ENCODE measurements around the gene ARF3.
"Not testable (repeated sequence)": the region's sequence is repeated elsewhere in the genome, so short reads cannot be mapped to it uniquely, and the experiment has no call there.

ARF3 gene

DNA sequence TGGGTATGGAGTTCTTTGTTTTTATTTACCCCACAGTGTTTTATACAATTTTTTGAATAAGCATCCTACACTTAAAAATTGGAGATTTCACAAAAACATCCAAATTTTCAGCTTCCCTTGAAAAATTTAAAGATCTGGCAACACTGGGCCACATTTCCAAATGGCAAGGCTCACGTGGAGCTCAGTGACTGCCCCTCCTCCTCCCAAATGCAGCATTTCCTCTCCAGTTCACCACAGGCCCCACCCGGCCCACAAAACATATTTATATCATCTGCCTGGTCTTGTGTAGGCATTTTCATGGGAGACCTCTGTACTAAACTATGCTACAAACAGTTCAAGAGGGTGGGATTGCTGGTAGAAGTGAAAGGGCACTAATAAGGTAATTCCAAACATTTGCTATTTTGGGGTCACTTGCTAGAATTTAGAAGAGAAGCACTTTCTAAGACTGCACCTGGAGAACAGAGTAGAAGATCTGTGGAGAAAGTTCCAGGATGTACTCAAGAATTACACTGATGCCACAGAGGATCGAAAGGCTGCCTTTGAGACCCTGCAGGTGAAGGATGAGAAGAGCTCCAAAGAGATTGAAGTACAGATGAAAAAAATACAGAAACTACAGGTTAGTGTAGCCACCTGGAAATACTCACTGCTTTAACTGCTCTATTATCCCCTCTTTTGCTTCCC, 39.3 kb downstream of the ARF3 start:
- ChIA-PET CTCF (no interaction called here), POLR2A (no interaction called here)
- no peak for TF ChIP-seq LEF1 (IDR thresholded peaks at IDR 0.05; ENCODE audit: borderline replicate concordance)
- no peak for TF ChIP-seq ZNF384 (IDR thresholded peaks at IDR 0.05)
- no peak for TF ChIP-seq ELF4 (IDR thresholded peaks at IDR 0.05)
- TF ChIP-seq TARDBP (IDR thresholded peaks at IDR 0.05), result no peak
- TF ChIP-seq SP1 (IDR thresholded peaks at IDR 0.05), result no peak
- TF ChIP-seq CTBP1 (IDR thresholded peaks at IDR 0.05; ENCODE audit: borderline replicate concordance), result no peak
- TF ChIP-seq, protein P1, sequence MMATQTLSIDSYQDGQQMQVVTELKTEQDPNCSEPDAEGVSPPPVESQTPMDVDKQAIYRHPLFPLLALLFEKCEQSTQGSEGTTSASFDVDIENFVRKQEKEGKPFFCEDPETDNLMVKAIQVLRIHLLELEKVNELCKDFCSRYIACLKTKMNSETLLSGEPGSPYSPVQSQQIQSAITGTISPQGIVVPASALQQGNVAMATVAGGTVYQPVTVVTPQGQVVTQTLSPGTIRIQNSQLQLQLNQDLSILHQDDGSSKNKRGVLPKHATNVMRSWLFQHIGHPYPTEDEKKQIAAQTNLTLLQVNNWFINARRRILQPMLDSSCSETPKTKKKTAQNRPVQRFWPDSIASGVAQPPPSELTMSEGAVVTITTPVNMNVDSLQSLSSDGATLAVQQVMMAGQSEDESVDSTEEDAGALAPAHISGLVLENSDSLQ (IDR thresholded peaks at IDR 0.05), result no peak
- DNase-seq (ENCODE audit: extremely low spot score), result no peak

DNA sequence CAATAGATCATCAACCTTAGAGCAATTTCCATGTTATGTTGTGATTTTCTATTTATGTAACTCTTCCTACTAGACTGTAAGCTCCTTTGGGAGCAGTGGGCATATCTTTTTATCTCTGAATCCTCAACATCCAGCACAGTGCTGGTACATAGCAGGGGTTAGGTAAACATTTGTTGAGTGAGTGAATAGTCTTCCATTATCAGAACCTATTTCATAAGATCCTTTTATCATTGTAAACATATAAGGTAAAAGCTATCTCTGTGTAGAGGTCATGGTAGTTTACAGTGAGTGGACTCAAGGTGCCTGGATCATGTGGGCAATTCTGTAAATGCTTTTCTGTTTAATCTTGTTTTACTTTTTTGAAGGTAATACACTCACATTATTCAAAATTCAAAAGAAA, 47.1 kb downstream of the ARF3 start:
- no peak for TF ChIP-seq SP1 (IDR thresholded peaks at IDR 0.05)
- TF ChIP-seq NFRKB (IDR thresholded peaks at IDR 0.05), result no peak
- TF ChIP-seq ZNF384 (IDR thresholded peaks at IDR 0.05), result no peak
- no peak for TF ChIP-seq CTBP1 (IDR thresholded peaks at IDR 0.05; ENCODE audit: borderline replicate concordance)
- no peak for TF ChIP-seq L3MBTL2 (conservative IDR thresholded peaks at IDR 0.05)
- no peak for TF ChIP-seq BHLHE40 (IDR thresholded peaks at IDR 0.05; ENCODE audit: borderline replicate concordance)
- no peak for TF ChIP-seq HDGF (IDR thresholded peaks at IDR 0.05; ENCODE audit: borderline replicate concordance)
- no peak for TF ChIP-seq FOXM1 (IDR thresholded peaks at IDR 0.05; ENCODE audit: borderline replicate concordance)
- TF ChIP-seq ARNT (IDR thresholded peaks at IDR 0.05), result no peak
- no peak for TF ChIP-seq TARDBP (IDR thresholded peaks at IDR 0.05)
- no peak for TF ChIP-seq SUZ12 (IDR thresholded peaks at IDR 0.05)
- CTCF ChIA-PET, result interaction anchor here (0.6 kb wide), 1 partner anchor 19 kb away, joined by 3 read pairs; no protein-coding TSS in a partner anchor
- POLR2A ChIA-PET, result no interaction called here
- DNase-seq (ENCODE audit: extremely low spot score), result no peak

DNA sequence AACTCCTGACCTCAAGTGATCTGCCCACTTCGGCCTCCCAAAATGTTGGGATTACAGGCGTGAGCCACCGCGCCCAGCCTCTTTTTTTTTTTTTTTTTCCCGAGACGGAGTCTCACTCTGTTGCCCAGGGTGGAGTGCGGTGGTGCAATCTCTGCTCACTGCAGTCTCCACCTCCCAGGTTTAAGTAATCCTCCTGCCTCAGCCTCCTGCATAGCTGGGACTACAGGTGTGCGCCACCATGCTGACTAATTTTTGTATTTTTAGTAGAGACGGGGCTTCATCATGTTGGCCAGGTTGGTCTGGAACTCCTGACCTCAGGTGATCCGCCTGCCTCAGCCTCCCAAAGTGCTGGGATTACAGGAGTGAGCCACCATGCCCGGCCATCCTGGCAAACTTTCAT, 47.6 kb downstream of the ARF3 start:
- POLR2A ChIA-PET, result not testable (repeated sequence)
- CTCF ChIA-PET, result interaction anchor here (0.6 kb wide), 1 partner anchor 22 kb away, joined by 6 read pairs; no protein-coding TSS in a partner anchor

DNA sequence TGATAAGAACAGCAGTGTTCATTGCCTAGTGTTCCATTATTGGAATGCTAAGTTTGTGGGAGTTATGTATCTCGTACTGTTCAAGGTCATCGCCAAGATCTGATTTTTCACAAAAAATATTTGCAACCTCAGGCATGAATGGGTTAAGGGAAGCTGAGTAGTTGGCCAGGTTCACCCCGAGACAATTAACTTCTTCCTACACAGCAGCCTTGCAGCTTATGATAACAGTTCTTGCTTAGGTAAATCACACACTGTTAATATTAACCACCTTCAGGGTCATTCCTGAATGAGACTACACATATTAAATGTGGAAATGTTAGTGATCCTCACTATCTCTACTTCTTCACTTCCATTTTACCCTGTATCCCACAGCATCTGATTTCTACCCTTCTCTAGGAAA, 50.0 kb downstream of the ARF3 start:
- no peak for TF ChIP-seq FOXM1 (IDR thresholded peaks at IDR 0.05; ENCODE audit: borderline replicate concordance)
- no peak for TF ChIP-seq HDGF (IDR thresholded peaks at IDR 0.05; ENCODE audit: borderline replicate concordance)
- no peak for TF ChIP-seq FOXA1 (IDR thresholded peaks at IDR 0.05)
- TF ChIP-seq SUZ12 (IDR thresholded peaks at IDR 0.05), result no peak
- TF ChIP-seq LEF1 (IDR thresholded peaks at IDR 0.05; ENCODE audit: borderline replicate concordance), result no peak
- TF ChIP-seq NFRKB (IDR thresholded peaks at IDR 0.05), result no peak
- TF ChIP-seq FOXK2 (IDR thresholded peaks at IDR 0.05), result no peak
- TF ChIP-seq ARNT (IDR thresholded peaks at IDR 0.05), result no peak
- no peak for DNase-seq (ENCODE audit: extremely low spot score)
- POLR2A ChIA-PET, result no interaction called here
- CTCF ChIA-PET, result no interaction called here

More for the DNA sequence above, 47.6 kb downstream of the ARF3 start:
- DNase-seq (ENCODE audit: extremely low spot score), result not testable (repeated sequence)

DNA sequence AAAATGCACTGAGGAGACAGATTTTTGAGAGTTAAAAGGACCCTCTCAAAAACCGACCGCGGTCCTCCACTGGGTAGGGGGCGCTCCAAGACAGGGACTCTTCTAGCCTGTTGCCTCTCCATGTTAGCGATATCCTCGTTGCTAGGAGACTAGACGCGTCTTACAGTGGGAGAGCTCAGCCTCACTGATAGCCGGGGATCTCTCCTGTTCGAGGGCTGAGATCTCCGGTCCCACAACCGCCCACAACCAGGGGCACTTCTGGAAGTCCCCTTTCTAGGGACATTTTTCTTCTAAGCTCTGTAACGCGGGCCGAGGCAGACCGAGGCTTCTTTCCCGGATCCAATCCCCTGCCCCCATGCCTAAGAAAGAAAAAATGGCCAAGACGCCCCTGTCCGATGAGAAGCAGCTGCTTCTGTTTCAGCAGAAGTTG, 53.3 kb downstream of the ARF3 start:
- ChIA-PET CTCF (interaction anchor here (0.6 to 1.9 kb wide), 13 partner anchors 9 to 84 kb away, joined by 3 to 17 read pairs (median 3); partner anchors contain the start of gene RND1), POLR2A (interaction anchor here (1.1 to 1.2 kb wide), 2 partner anchors 20 to 51 kb away, joined by 3 read pairs; no protein-coding TSS in a partner anchor)
- TF ChIP-seq, protein P1 (IDR thresholded peaks at IDR 0.05), result no peak
- TF ChIP-seq NFRKB (IDR thresholded peaks at IDR 0.05) (no peak), BHLHE40 (IDR thresholded peaks at IDR 0.05; ENCODE audit: borderline replicate concordance) (no peak), LEF1 (IDR thresholded peaks at IDR 0.05; ENCODE audit: borderline replicate concordance) (no peak), ARNT (IDR thresholded peaks at IDR 0.05) (no peak), SUZ12 (IDR thresholded peaks at IDR 0.05) (no peak), ELF4 (IDR thresholded peaks at IDR 0.05) (no peak), FOXK2 (IDR thresholded peaks at IDR 0.05) (no peak), L3MBTL2 (conservative IDR thresholded peaks at IDR 0.05) (no peak), ZNF384 (IDR thresholded peaks at IDR 0.05) (no peak), HDGF (IDR thresholded peaks at IDR 0.05; ENCODE audit: borderline replicate concordance) (no peak), TARDBP (IDR thresholded peaks at IDR 0.05) (no peak), CTBP1 (IDR thresholded peaks at IDR 0.05; ENCODE audit: borderline replicate concordance) (no peak), FOXA1 (IDR thresholded peaks at IDR 0.05) (no peak), FOXM1 (IDR thresholded peaks at IDR 0.05; ENCODE audit: borderline replicate concordance) (no peak)
- peak; percentile 90 for DNase-seq (ENCODE audit: extremely low spot score)

DNA sequence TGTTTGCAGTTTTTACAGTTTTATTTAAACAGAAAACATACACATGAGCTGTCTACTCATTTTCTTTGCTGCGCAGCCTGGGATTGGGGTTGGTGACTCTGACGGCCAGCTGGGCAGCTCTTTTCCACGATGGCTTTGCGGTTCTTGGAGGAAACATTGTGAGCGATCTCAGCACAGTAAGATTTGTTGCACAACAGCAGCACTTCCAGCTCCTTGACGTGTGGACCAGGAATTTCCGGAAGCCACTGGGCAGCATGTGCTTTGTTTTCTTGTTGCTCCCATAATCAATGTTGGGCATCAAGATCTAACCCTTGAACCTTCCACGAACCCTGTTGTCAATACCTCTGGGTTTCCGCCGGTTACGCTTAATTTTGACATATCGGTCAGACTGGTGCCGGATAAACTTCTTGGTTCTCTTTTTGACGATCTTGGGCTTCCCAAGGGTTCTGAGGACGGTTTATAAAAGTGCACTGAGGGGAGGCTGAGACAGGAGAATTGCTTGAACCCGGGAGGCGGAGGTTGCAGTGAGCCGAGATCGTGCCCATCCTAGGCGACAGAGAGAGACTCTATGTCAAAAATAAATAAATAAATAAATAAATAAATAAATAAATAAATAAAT, 53.8 kb downstream of the ARF3 start:
- ChIA-PET POLR2A (interaction anchor here (1.1 to 1.2 kb wide), 2 partner anchors 20 to 51 kb away, joined by 3 read pairs; no protein-coding TSS in a partner anchor), CTCF (interaction anchor here (0.7 to 1.9 kb wide), 6 partner anchors 11 to 84 kb away, joined by 3 to 17 read pairs (median 4); no protein-coding TSS in a partner anchor)
- TF ChIP-seq L3MBTL2 (conservative IDR thresholded peaks at IDR 0.05), result 0 out of 2 replicates have a peak, but pooled peaks have one; percentile 8
- TF ChIP-seq SP1 (IDR thresholded peaks at IDR 0.05), result no peak
- no peak for DNase-seq (ENCODE audit: extremely low spot score)

DNA sequence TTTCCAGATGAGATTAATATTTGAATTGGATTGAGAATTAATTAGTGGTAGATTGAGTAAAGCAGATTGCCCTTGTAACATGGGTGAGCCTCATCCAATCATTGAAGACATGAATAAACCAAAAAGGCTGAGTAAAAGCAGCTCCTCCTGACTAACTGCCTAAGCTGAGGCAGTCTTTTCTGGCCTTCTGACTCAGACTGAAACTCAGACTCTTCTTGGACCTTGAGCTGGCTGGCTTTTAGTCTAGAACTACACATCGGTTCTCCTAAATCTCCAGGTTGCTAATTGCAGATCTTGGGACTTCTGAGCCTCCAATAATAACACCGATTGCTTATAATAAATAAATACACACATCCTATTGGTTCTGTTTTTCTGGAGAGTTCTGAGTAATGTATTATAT, 56.0 kb downstream of the ARF3 start:
- CTCF ChIA-PET, result no interaction called here
- POLR2A ChIA-PET, result interaction anchor here (0.8 kb wide), 1 partner anchor 98 kb away, joined by 3 read pairs; no protein-coding TSS in a partner anchor
- DNase-seq (ENCODE audit: extremely low spot score), result no peak
- TF ChIP-seq TARDBP (IDR thresholded peaks at IDR 0.05) (no peak), CTBP1 (IDR thresholded peaks at IDR 0.05; ENCODE audit: borderline replicate concordance) (no peak), ELF4 (IDR thresholded peaks at IDR 0.05) (no peak), NFRKB (IDR thresholded peaks at IDR 0.05) (no peak), HDGF (IDR thresholded peaks at IDR 0.05; ENCODE audit: borderline replicate concordance) (no peak), BHLHE40 (IDR thresholded peaks at IDR 0.05; ENCODE audit: borderline replicate concordance) (no peak), FOXM1 (IDR thresholded peaks at IDR 0.05; ENCODE audit: borderline replicate concordance) (no peak), FOXK2 (IDR thresholded peaks at IDR 0.05) (no peak), LEF1 (IDR thresholded peaks at IDR 0.05; ENCODE audit: borderline replicate concordance) (no peak), SUZ12 (IDR thresholded peaks at IDR 0.05) (no peak), ARNT (IDR thresholded peaks at IDR 0.05) (no peak), FOXA1 (IDR thresholded peaks at IDR 0.05) (no peak), SP1 (IDR thresholded peaks at IDR 0.05) (no peak), ZNF384 (IDR thresholded peaks at IDR 0.05) (no peak), L3MBTL2 (conservative IDR thresholded peaks at IDR 0.05) (no peak)
- TF ChIP-seq, protein P1 (IDR thresholded peaks at IDR 0.05), result no peak

All from HEK293T (cell line).